Thyroid gland (tissue), 4 donors: ENCODE data around the gene ELP2. TPM values are rescaled to one million over a fixed set of nuclear protein-coding genes. Genes with fewer than 3 reads are reported as not detected.
"Not testable (repeated sequence)": the region's sequence is repeated elsewhere in the genome, so short reads cannot be mapped to it uniquely, and the experiment has no call there.

Source experiments
- DNase-seq, 2 donors: peaks; one replicate each; pipeline ENCODE4 v3.0.0-alpha.2; 2019
- H3K27ac ChIP-seq, 3 donors: fragments of 200-600 bp; sonication (generic); 1 replicate in 2 of 3; 2 replicates in 1 of 3; pipeline ENCODE4 v1.5.1; 2016 to 2019; ENCODE audit warnings: mild to moderate bottlenecking in 1 of 3, moderate library complexity in 1 of 3
- H3K27me3 ChIP-seq: fragments of 200-600 bp; sonication (generic); one replicate; pipeline ENCODE4 v1.5.1; 2019
- H3K36me3 ChIP-seq, 2 donors: fragments of 200-600 bp; sonication (generic); one replicate each; pipeline ENCODE4 v1.5.1; 2016 to 2019
- H3K4me1 ChIP-seq, 2 donors: fragments of 200-600 bp; sonication (generic); one replicate each; pipeline ENCODE4 v1.5.1; 2017 to 2019
- H3K4me3 ChIP-seq, 3 donors: fragments of 200-600 bp; sonication (generic); replicated peaks in 1 of 3; 1 replicate in 2 of 3; 2 replicates in 1 of 3; pipeline ENCODE4 v1.5.1; 2016; ENCODE audit warnings: mild to moderate bottlenecking in 1 of 3
- H3K9me3 ChIP-seq: fragments of 200-600 bp; sonication (generic); one replicate; pipeline ENCODE4 v1.5.1; 2017
- POLR2A ChIP-seq, 2 donors: fragments of 450-650 bp; IDR thresholded peaks; one replicate each; pipeline ENCODE4 v1.6.1; 2017; ENCODE audit warnings: antibody characterized with exemption in 2 of 2, mild to moderate bottlenecking in 2 of 2, moderate library complexity in 1 of 2
- WGBS, 2 donors: methylation state at CpG; one replicate each; pipeline ENCODE4 v1.1.5; 2017; 5-methylcytosine and 5-hydroxymethylcytosine counted together
- intact Hi-C: fragments of 100-400 bp; cut with DNase I; formaldehyde crosslinking; loops from one replicate; pipeline ENCODE4 v1.15.1; 2023
- total RNA-seq, 4 donors: library from RNA; depleted of rRNA; stranded (reverse); fragments of >200 nt; gene quantifications; one replicate each; pipeline ENCODE4 v1.2.3, GENCODE V29; 2016
- TF ChIP-seq, protein P1 (sequence below), 6 experiments: fragments of 200-600 bp in 3 of 6; fragments of 450-650 bp in 3 of 6; sonication (generic) in 3 of 6; IDR thresholded peaks; one replicate each; pipeline ENCODE4 v1.5.1; 2016 to 2019; ENCODE audit warnings: antibody characterized with exemption in 6 of 6, mild to moderate bottlenecking in 2 of 6, inconsistent platforms in 1 of 6, moderate library complexity in 1 of 6

The ELP2 gene
- total RNA-seq, 4 donors from 2014 or later: 50.5 to 93.2 (median 61.4) TPM

GRCh38 chr18:36088256-36088655, 41.4 kb upstream of the ELP2 start:
- intact Hi-C loops: no loop called here
- TF ChIP-seq, protein P1, sequence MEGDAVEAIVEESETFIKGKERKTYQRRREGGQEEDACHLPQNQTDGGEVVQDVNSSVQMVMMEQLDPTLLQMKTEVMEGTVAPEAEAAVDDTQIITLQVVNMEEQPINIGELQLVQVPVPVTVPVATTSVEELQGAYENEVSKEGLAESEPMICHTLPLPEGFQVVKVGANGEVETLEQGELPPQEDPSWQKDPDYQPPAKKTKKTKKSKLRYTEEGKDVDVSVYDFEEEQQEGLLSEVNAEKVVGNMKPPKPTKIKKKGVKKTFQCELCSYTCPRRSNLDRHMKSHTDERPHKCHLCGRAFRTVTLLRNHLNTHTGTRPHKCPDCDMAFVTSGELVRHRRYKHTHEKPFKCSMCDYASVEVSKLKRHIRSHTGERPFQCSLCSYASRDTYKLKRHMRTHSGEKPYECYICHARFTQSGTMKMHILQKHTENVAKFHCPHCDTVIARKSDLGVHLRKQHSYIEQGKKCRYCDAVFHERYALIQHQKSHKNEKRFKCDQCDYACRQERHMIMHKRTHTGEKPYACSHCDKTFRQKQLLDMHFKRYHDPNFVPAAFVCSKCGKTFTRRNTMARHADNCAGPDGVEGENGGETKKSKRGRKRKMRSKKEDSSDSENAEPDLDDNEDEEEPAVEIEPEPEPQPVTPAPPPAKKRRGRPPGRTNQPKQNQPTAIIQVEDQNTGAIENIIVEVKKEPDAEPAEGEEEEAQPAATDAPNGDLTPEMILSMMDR (IDR thresholded peaks at IDR 0.05): no peak
- no peak for TF ChIP-seq POLR2A (IDR thresholded peaks at IDR 0.05)

GRCh38 chr18:36089001-36089400, 40.7 kb upstream of the ELP2 start:
- Histone ChIP-seq H3K27ac (no peak overlapping the region), H3K36me3 (no peaks in the 10 kb centered on the region), H3K9me3 (no peaks in the 10 kb centered on the region), H3K27me3 (no peaks in the 10 kb centered on the region), H3K4me3 (no peak overlapping the region), H3K4me1 (no peaks in the 10 kb centered on the region)
- intact Hi-C loops: no loop called here
- WGBS, 2 donors: 74 to 88% methylated on average over 6 of the region's 6 CpGs
- no peak for TF ChIP-seq POLR2A (IDR thresholded peaks at IDR 0.05)
- TF ChIP-seq, protein P1 (IDR thresholded peaks at IDR 0.05): no peak
- no peak for DNase-seq

More at GRCh38 chr18:36088256-36088655, 41.4 kb upstream of the ELP2 start:
- Histone ChIP-seq H3K4me3 (no peak overlapping the region), H3K27ac (no peak overlapping the region), H3K27me3 (no peaks in the 10 kb centered on the region), H3K4me1 (no peaks in the 10 kb centered on the region), H3K9me3 (no peaks in the 10 kb centered on the region), H3K36me3 (no peaks in the 10 kb centered on the region)
- no peak for DNase-seq
- 79 to 85% methylated on average over 2 of the region's 2 CpGs for WGBS, 2 donors

- intact Hi-C loops: loop anchor here (10.0 kb wide), 1 partner anchor 663 kb away; no protein-coding TSS in a partner anchor
- not testable (repeated sequence) for H3K36me3 ChIP-seq, H3K27me3 ChIP-seq, H3K4me3 ChIP-seq, H3K9me3 ChIP-seq, H3K4me1 ChIP-seq, H3K27ac ChIP-seq
- DNase-seq: peak; percentile 51 to 64
- WGBS, 2 donors: 42 to 50% methylated on average over 5 of the region's 5 CpGs
Observed at GRCh38 chr18:36092116-36092515, 37.6 kb upstream of the ELP2 start.

DNA sequence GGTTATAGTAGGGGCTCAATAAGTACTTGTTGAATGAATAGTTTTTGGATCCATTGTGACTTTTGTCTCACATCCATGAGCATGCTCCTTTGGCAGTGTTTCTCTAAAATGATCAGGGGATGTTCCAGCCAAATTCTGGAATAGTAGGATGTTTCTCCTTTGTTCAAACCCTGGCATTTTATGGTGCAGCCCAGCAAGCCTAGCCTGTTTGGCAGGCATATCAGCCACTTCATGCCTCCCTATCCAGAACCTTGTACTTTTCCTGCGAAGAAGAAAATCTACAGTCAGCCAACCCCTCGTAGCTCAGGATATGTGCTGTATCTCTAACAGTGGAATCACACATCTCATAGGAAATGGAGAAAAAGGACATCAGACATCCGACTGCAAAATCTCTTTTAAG, 35.3 kb upstream of the ELP2 start:
- Histone ChIP-seq H3K36me3 (no peaks in the 10 kb centered on the region), H3K4me1 (no peaks in the 10 kb centered on the region), H3K27ac (no peak overlapping the region), H3K27me3 (no peaks in the 10 kb centered on the region), H3K4me3 (no peak overlapping the region), H3K9me3 (no peaks in the 10 kb centered on the region)
- TF ChIP-seq POLR2A (IDR thresholded peaks at IDR 0.05): no peak
- TF ChIP-seq, protein P1 (IDR thresholded peaks at IDR 0.05): no peak
- intact Hi-C loops: loop anchor here (10.0 kb wide), 1 partner anchor 660 kb away; no protein-coding TSS in a partner anchor
- no peak for DNase-seq
- 66 to 75% methylated on average over 3 of the region's 3 CpGs for WGBS, 2 donors

DNA sequence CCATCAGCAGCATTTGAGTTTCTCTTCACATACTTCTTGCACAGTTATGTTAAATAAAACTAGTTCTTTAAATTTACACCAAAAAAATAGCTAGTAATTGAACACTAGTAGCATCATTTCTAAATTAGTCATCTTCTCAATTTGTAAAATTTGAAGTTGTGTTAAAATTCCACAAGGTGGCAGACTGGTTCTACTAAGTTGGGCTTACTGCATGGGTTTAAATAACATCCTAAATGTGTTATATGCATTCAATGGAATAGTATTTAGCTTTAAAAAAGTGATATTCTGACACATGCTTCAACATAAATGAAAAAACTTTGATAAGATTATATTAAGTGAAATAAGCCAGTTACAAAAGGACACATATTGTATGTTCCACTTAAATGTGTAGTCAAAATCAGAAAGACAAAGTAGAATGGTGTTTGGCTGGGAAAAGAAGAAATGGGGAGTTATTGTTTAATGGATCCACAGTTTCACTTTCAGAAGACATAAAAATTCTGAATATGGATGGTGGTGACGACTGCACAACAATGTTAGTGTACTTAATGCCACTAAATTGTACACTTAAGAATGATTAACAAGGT, 33.7 kb upstream of the ELP2 start:
- H3K27me3 ChIP-seq: no peaks in the 10 kb centered on the region
- no peaks in the 10 kb centered on the region for H3K9me3 ChIP-seq
- no peak for DNase-seq
- H3K4me3 ChIP-seq: no peak overlapping the region
- H3K4me1 ChIP-seq: no peaks in the 10 kb centered on the region
- intact Hi-C loops: loop anchor here (5.0 to 10.0 kb wide), 2 partner anchors 191 to 659 kb away; no protein-coding TSS in a partner anchor
- H3K36me3 ChIP-seq: no peaks in the 10 kb centered on the region
- H3K27ac ChIP-seq: no peak overlapping the region
- TF ChIP-seq, protein P1 (IDR thresholded peaks at IDR 0.05): peak in 4 of 6 experiments; percentile 51 to 57 (median 54)
- no peak for TF ChIP-seq POLR2A (IDR thresholded peaks at IDR 0.05)
- WGBS, 2 donors: 27 to 42% methylated on average over 1 of the region's 1 CpG
